K562 treated with DMSO at 1 percent for 48 hours (cell line): ENCODE results near the gene CREB5. TPM values are rescaled to one million over a fixed set of nuclear protein-coding genes. Genes with fewer than 3 reads are reported as not detected.

Experiments used
- total RNA-seq: library from RNA; unstranded; fragments of 300-600 nt; gene quantifications from 2 replicates; pipeline ENCODE4 v1.2.3, GENCODE V29; 2022; ENCODE audit warnings: low replicate concordance; ENCODE audit errors: extremely low read depth

CREB5 gene
- not detected in 2 replicates for total RNA-seq

GRCh38 chr7:28411876-28412662, at the start of gene CREB5:
TSS of gene CREB5 (plus strand) at chr7:28412518. CDS start at chr7:28412915, 397 bp downstream.

Other genes with a start within 250 kb of the CREB5 start
- gene JAZF1, start 231.7 kb upstream of the CREB5 start, total RNA-seq: not detected in 2 replicates